Activated CD8-positive, alpha-beta memory T cell treated with anti-CD3 and anti-CD28 coated beads for 48 hours (primary cell): ENCODE results near the gene GRAMD1A.
A peak's percentile ranks its signal among the peaks of the same experiment; 100 is the strongest.
"Not testable (repeated sequence)": the region's sequence is repeated elsewhere in the genome, so short reads cannot be mapped to it uniquely, and the experiment has no call there.

ENCODE experiments used
- DNase-seq, 3 experiments: peaks; one replicate each; pipeline ENCODE4 v3.0.0-alpha.2; 2020; ENCODE audit warnings: low read depth in 2 of 3, low spot score in 2 of 3

The GRAMD1A gene

DNA sequence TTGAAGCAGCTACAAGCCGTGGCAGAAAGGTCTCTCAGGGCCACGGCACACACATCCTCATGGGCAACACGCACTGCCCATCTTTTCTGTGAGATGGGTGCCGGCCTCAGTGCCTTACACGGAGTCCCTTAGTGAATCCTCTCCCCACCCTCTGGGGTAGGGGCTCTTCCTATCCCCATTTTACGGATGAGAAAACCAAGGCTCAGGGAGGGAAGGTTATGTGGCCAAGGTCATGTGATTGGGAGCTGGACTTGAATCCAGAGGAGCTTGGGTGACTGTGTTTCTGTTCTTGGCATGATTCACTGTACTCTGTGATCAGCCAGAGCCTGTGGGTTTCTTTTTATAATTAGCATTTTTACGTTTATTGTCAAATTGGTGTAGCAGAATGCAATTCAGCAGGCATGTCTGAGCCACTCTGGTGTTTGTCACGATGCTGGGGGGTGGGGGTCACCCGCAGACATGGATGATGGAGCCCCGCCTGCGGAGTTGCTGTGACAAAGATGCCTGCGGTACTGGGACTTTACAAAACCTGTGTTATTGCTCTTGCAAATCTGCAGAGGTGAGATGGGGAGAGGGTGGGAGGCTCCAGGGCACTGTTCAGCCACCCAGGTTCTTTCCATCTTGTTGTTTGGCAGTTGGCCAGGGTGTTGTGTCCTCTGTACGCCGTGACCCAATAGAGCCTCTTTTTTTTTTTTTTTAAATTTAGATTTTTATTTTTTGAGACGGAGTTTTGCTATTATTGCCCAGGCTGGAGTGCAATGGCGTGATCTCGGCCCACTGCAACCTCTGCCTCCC, 34.7 kb downstream of the GRAMD1A start:
- no peak for DNase-seq

DNA sequence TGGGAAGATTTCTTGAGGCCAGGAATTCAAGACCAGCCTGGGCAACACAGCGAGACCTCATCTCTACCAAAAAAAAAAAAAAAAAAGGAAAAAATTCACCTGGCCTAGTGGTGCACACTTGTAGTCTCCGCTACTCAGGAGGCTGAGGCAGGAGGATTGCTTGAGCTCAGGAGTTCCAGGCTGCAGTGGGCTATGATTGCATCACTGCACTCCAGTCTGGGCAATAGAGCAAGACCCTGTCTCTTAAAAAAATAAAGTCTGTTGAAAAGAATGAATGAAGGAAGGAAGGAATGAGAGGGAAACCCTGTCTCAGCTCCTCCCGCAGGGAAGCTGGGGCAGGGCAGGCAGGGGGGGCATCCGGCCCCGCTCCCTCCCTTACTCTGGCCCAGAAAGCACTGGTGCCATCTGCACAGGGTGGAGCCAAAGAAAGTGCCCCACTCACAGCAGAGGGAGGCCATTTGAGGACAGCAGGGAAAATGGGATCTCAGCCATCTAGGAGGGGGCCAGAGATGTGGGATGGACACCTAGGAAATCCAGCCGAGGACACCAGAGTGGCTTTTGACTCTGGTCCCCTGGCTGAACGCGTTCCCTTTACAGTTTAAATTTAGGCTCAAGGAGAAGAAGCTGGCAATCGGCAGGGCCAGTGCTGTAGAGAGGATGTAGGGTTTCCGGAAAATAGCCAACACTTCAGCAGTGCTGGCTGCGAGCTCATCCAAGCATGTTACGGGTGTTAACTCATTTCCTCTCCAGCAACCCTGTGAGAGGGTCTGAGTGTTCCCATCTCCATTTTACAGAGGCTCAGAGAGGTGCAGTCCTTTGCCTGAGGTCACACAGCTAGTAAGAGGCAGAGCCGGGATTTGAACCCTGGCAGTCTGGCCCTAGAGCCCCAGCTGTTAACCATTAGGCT, 37.8 kb downstream of the GRAMD1A start:
- no peak for DNase-seq

DNA sequence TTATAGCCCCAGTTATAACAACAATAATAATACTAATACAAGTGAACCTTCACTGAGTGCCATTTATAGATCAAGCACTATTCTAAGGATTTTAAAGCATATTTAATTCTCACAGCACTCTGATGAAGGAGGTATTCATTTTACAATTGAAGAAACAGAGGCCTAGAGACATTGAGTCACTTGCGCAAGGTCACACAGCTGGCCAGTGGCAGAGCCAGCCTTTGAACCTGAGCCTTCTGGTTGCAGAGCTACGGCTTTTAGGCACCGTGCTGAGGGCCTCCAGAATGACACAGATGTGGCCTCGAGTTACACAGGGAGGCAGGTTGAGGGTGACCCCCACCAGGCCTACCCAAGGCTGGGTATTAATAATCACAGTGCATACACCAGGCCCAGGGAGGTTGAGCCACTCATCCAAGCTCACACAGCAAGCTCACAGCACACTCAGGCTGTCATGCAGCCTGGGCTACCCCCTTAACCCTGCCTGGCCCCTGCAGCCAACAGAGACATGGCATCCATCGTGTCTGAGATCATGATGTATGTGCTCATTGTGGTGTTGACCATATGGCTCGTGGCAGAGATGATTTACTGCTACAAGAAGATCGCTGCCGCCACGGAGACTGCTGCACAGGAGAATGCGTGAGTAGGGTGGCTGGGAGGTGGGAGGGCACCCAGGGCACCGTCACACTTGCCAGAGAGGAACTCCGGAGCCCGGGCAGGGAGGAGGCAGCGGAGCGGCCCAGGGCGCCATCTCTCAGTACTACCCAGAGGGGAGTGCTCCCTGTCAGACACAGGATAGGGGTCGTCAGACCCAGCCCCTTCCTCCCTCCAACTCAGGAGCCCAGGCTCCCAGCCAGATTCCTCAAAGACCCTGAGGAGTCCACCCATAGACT, 38.7 kb downstream of the GRAMD1A start:
- no peak for DNase-seq

DNA sequence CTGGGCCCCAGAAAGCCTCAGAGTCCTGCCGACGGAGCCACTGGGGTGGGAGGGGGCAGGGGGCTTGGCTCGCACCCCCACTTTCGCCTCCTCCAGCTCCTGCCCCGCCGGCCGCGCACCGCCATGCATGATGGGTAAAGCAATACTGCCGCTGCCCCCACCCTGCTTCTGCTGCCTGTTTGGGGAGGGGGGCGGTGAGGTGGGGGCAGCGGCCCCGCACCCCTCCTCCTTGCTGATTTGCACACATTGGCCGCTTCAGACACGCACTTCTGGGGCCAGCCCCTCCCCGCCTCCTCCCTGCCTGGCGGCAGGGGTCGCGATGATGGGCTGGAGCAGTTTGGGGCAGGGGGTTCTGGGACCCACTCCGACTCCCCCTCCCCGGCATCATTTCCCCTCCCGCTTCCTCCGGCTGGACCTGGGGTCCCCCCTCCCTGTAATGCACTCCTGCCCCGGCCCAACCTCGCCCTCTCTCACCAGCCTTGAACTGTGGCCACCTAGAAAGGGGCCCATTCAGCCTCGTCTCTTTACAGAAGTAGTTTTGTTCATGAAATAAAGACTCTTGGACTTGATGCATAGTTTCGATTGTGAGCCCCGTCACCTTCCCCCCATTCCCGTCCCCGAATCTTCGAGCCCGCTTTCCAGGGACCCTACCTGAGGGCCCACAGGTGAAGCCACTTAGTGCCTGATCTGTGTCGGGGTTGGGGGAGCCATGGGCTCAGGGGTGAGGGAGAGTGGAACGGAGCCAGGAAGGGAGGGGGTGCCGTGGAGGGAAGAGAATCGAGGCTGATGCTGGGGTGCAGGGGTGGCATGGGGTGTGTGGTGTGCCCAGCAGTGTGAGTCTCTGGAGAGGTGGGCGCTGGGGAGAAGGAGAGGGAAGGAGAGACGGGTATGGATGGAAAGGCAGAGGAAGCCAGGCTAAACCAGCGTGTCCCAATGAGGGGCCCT, 40.0 kb downstream of the GRAMD1A start:
- DNase-seq, result no peak

DNA sequence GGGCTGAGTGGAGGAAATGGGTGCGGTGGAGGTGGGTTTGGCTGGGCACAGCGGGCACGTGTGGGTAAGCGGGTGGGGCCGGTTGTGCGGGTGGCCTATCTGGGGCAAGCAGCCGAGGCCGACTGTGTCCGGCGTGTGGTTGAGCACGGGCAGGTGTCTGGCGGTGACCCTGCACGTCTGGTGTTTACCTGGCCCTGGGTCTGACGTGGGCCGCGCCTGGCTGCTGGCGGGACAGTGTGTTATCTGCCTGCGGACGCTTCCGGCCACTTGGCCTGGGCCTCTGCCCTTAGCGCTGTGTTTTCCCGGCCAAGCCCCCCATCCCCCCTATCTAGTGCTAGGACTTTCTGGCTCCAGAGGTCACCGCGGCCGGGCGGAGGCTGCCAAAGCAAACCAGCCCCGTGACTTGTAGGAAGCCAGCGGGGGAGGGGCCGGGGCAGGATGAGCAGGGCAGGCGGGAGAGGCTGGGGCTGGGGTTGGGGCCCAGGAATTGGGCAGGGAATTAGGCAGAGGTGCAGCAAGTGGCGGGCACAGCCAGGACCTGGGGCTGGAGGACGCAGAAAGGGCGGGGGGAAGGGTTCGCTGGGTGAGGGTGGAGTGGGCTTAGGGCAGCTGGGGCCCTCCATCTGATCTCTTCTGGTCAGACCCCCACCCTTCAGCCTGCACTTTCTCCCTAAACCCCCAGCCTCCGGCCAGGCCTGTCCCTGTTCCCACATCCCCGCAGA, 40.9 kb downstream of the GRAMD1A start:
- no peak for DNase-seq

DNA sequence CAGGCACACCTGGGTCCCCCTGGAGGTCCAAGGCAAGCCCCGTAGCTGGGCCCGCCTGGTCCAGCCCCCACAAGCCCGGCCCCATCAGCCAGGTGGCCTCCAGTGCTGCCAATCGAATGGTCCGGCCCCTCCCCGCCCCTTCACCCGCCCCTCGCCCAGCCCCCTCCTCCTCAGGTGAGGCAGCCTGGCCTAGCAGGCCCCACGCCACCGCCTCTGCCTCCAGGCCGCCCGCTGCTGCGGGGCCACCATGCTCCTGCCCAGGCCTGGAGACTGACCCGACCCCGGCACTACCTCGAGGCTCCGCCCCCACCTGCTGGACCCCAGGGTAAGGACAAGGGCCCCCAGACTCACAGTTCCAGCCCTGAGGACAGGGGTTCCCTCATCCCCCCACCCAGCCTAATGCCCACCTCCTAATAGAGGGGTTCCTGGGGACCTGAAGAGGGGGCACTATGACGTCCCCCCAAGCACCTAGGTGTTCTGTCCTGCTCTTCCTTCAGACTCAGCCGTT, 41.5 kb downstream of the GRAMD1A start, which contains the start of gene HPN:
TSS of gene HPN (plus strand) at position 174 of the 508 bp plus-strand sequence. CDS start 786 bp downstream, outside the sequence.
- DNase-seq, result no peak

DNA sequence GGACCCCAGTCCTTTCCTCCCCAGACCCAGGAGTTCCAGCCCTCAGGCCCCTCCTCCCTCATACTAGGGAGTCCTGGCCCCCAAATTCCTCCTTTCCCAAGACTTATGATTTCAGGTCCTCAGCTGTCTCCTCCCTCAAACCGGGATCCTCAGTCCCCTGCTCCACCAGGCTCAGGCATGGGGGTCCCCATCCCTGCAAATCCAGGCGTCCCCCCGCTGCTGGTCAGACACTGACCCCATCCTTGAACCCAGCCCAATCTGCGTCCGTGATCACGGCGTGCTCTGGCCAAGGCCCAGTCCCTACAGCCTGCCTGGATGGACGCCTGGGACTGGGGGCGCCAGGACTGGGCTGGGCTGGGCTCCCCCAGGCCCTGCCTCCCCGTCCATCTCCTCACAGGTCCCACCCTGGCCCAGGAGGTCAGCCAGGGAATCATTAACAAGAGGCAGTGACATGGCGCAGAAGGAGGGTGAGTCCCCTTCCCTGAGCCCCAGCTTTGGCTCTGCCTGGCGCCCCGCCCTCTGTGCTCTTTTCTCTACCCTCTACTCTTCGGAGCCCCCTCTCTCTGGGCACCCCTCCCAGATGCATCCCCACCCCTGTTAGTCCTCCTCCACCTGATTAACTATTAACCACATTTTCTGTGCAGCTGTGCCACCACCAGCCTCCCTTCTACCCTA, 42.1 kb downstream of the GRAMD1A start:
- DNase-seq, result no peak

DNA sequence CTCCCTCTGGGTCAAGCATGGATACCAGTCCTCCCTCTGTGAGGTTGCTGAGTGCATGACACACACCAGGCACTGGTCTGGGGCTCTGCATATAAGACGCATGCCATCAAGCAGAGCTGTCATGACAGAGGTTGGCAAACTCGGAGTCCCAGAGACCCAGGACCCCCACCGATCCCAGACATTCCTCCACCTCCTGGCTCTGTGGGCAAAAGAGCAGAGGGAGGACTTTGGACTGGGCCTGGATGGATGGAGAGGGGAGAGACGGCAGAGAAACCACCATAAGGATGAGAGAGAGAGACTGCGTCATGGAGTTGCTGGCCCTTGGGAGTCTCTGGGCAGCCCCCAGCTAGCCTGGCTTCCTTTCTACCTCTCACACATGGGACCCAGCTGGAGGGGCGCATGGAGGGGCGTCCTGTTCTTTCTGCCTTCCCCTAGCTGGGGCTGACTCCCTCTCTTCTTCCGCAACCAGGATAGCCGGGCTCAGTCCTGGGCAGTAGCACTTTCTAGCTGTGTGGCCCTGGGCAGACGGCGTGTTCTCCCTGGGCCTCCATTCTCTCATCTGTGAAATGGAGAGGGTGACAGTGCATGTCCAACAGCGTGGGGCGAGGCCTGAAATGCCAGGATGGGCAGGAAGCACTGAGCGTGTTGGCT, 43.0 kb downstream of the GRAMD1A start:
- DNase-seq, result no peak

DNA sequence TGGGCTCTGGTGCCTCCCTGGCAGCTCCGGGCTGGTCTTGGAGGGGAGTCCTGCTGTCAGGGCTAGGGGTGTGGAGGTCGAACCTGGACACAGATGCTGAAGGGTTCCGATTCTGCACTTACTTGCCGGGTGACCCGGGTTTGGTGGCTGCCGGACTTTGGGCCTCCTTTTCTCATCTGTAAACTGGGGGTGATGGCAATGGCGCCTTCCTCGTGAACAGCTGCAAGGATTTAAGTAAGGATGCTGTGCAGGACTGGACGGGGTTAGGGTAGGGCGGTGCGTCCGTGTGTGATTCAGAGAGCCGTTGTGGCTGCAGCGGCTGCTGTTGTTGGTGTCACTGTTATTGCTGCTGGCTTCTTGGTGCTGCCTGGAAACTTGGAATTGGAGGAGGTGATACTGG, 43.8 kb downstream of the GRAMD1A start:
- DNase-seq, result no peak

DNA sequence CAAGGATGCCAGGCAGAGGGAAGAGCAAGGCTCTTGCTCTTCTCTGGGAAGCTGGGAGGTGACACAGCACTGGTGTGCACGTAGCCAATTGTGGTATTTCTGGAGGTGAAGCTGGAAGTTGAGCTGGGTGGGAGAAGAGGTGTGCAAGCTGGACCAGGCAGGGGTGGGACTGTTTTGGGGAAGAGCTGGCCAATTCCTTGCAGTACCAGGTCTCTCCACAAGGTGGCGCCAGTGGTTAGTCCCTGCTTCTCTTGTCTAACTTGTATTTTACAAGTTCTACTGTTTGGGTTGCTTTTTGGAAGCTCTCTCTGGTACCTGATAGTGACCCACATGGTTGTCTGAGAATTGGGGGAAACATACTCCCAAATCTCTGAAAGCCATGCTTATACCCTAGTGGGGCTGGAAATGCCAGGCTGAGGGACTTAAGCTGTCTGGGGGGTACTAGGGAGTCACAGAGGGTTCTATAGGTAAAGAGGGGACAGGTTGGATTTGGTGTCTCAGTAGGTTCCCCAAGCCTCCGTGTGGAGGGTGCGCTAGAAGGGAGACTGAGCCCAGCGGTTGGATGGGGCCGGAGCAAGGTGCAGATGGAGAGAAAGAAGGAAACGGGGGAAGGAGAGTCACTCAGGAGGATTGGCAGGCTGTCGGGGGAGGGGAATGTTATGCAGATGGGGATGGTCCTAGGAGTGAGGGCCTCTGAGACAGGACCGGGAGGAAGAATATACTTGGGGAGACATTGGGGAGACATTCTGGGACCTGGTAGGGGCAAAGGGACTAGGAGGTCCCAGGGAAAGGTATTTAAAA, 44.4 kb downstream of the GRAMD1A start:
- peak in 2 of 3 experiments; percentile 59 to 76 for DNase-seq

DNA sequence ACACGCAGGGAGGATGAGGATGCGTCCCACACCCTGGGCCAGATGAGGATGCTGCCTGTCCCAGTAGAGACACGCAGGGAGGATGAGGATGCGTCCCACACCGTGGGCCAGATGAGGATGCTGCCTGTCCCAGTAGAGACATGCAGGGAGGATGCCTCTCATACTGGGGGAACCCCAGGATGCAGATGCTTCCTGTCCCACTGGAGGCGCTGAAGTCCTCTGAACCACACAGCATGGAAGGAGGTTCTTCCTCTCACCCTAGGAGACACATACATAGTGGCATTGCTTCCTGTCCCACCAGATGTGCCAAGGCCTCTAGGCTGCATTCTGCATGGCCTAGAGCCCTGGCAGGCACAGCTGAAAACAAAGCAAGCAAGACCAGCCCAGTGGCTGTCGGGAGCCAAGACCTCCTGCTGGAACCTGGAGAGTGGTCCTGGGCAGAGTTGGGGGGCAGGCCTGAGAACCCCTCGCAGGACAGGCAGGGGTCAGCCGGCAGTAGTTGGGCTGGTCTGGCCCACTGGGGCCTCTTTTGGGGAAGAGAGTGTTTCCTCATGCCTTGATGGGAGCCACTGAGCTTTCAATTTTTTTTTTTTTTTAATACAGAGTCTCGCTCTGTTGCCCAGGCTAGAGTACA, 45.7 kb downstream of the GRAMD1A start:
- DNase-seq, result no peak

DNA sequence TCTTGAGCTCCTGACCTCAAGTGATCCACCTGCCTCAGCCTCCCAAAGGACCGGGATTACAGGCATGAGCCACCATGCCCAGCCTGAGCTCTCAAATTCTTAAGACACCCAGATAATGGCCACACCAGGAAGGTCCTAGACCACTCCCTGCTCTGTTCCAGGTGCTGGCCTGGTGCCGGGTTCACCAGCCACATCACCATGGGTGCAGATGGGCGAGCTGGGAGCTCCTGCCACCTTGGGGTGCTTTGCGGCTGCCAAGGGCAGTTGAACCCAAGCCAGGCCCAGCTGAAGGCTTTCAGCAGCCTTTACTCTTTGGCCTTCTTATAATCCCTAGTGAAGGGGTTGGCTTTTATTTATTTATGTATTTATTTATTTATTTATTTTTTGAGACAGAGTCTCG, 46.3 kb downstream of the GRAMD1A start:
- DNase-seq, result no peak

DNA sequence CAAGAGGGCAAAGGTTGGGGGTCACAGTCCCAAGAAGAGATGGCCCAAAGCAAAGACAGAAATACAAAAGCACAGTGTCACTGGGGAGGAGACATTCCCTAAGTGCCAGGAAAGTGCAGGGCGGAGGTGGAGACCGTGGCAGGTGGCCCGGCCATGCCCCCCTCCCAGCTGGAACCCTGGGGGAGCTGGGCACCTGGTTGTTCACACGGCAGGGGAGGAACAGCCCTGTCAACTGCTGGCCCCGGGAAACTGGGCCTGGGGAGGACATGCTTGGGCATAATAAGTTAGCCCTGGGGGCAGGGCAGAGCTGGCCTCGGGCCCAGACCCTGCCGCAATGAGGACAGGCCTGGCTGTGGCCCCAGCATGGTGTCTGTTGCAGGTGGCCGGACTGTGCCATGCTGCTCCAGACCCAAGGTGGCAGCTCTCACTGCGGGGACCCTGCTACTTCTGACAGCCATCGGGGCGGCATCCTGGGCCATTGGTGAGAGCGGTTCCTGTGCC, 48.8 kb downstream of the GRAMD1A start:
- DNase-seq, result no peak

DNA sequence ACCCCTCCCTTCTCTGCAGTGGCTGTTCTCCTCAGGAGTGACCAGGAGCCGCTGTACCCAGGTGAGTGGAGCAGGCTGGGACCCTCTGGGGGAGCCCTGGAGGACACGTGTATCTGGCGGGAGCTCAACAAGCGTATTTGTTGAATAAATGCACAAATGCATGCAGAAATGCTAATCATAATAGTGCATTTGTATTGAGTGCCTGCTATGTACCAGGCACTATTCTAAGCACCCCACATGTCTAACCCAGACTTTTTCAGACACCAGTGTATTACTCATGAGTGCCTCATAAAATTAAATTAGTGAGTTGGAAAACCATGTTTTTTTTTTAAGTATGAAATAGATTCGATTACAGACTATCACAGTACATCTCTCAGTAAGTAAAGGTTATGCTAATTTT, 49.3 kb downstream of the GRAMD1A start:
- DNase-seq, result no peak

DNA sequence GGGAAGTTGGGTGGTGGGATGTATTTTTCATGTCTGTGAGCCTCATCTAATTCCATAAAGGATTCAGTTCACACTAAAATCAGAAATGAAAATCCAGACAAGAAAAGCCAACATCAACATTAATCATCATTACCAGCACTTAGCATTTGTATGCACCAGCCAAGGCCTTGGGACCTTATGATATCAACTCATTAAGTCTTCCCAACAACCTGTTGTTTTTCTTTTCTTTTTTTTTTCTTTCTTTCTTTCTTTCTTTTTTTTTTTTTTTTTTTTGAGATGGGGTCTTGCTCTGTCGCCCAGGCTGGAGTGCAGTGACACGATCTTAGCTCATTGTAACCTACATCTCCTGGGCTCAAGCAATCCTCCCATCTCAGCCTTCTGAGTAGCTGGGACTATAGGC, 50.5 kb downstream of the GRAMD1A start:
- not testable (repeated sequence) for DNase-seq

DNA sequence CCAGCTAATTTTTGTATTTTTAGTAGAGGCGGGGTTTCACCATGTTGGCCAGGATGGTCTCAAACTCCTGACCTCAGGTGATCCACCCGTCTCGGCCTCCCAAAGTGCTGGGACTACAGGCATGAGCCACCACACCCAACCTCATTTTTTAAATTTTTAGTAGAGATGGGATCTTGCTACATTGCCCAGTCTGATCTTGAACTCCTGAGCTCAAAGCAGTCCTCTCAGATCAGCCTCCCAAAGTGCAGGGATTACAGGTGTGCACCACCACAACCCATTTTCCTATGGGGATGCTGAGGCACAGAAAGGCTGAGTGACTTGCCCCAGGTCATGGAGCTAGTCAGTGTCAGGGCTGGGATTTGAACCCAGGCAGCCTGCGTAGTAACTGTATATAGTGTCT, 51.1 kb downstream of the GRAMD1A start:
- DNase-seq, result not testable (repeated sequence)

DNA sequence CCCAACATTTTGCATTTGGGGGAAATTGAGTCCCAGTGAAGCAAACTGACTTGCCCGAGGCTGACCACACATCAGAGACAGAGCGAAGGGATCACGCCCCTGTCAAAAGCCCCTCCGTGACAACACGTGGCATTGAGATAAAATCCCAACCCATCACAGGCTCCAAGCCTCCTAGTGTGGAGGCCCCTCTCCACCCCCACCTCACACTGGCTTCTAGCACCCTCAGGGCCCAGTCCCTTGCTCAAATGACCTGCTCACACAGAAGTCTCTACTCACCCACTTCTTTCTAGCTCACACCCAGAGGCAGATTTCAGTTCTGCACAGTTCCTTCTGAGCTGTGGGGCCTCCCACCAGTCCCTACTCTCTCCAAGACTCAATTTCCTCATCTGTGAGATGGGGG, 51.7 kb downstream of the GRAMD1A start:
- no peak for DNase-seq
